ENCODE data around the gene PARD3B.

DNA sequence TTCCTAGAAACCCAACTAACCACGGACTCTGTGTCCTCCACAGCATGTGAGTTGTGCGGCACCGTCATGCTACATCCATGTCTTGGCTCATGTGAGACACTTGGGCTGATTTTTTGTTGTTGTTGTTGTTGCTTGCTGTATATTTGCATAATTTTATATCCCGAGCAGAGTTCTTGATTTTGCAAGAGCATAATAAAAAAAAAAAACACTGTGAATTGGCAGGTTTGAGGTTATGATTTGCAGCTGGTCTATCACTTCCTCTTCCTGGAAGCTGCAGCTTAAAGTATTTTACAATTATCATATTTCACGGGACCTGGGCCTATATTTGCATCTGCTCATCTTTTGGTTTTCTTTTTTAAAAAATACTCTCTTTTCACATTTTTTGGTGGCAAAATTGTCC, 994.8 kb downstream of the PARD3B start:
- TF ChIP-seq POLR2AphosphoS5 (IDR thresholded peaks at IDR 0.05) (no peak), EP300 (IDR thresholded peaks at IDR 0.05) (no peak)
- TF ChIP-seq, protein P1, sequence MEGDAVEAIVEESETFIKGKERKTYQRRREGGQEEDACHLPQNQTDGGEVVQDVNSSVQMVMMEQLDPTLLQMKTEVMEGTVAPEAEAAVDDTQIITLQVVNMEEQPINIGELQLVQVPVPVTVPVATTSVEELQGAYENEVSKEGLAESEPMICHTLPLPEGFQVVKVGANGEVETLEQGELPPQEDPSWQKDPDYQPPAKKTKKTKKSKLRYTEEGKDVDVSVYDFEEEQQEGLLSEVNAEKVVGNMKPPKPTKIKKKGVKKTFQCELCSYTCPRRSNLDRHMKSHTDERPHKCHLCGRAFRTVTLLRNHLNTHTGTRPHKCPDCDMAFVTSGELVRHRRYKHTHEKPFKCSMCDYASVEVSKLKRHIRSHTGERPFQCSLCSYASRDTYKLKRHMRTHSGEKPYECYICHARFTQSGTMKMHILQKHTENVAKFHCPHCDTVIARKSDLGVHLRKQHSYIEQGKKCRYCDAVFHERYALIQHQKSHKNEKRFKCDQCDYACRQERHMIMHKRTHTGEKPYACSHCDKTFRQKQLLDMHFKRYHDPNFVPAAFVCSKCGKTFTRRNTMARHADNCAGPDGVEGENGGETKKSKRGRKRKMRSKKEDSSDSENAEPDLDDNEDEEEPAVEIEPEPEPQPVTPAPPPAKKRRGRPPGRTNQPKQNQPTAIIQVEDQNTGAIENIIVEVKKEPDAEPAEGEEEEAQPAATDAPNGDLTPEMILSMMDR (IDR thresholded peaks at IDR 0.05) = no peak

Data from sigmoid colon (tissue), 4 donors.